Mesendoderm (in vitro differentiated cells): ENCODE data around the gene PRPSAP2. TPM values are rescaled to one million over a fixed set of nuclear protein-coding genes. Genes with fewer than 3 reads are reported as not detected.
"Not testable (repeated sequence)": the region's sequence is repeated elsewhere in the genome, so short reads cannot be mapped to it uniquely, and the experiment has no call there.

Experiments used
- DNase-seq: peaks from one replicate; pipeline ENCODE4 v3.0.0; 2013
- H2AK5ac ChIP-seq: 2 replicates; pipeline ENCODE4 v1.6.1; 2013; ENCODE audit warnings: low read length, inconsistent platforms
- H2BK120ac ChIP-seq: 2 replicates; pipeline ENCODE4 v1.6.1; 2013; ENCODE audit warnings: low read depth, mild to moderate bottlenecking, low read length, moderate library complexity, mixed read lengths
- H2BK15ac ChIP-seq: replicated peaks from 2 replicates; pipeline ENCODE4 v1.6.1; 2013; ENCODE audit warnings: low read depth, mild to moderate bottlenecking, moderate library complexity
- H2BK5ac ChIP-seq: 2 replicates; pipeline ENCODE4 v1.6.1; 2013; ENCODE audit warnings: low read length, inconsistent platforms
- H3K18ac ChIP-seq: 2 replicates; pipeline ENCODE4 v1.6.1; 2013; ENCODE audit warnings: mild to moderate bottlenecking, low read length, mixed read lengths
- H3K23ac ChIP-seq: one replicate; pipeline ENCODE4 v1.6.1; 2013; ENCODE audit warnings: low read length
- H3K27ac ChIP-seq: 2 replicates; pipeline ENCODE4 v1.5.1; 2013; ENCODE audit warnings: low read depth, mild to moderate bottlenecking, inconsistent platforms, low read length, moderate library complexity
- H3K27me3 ChIP-seq: 2 replicates; pipeline ENCODE4 v1.6.1; 2013; ENCODE audit warnings: low read length, control low read depth, mild to moderate bottlenecking, inconsistent platforms; ENCODE audit not compliant: insufficient read depth, poor library complexity
- H3K36me3 ChIP-seq: 2 replicates; pipeline ENCODE4 v1.6.1; 2013; ENCODE audit warnings: low read length, inconsistent platforms; ENCODE audit not compliant: control insufficient read depth, insufficient read depth
- H3K4ac ChIP-seq: one replicate; pipeline ENCODE4 v1.6.1; 2013; ENCODE audit warnings: low read depth, mild to moderate bottlenecking, low read length, moderate library complexity
- H3K4me1 ChIP-seq: 2 replicates; pipeline ENCODE4 v1.6.1; 2013; ENCODE audit warnings: low read depth, low read length, inconsistent platforms; ENCODE audit not compliant: control insufficient read depth
- H3K4me2 ChIP-seq: 2 replicates; pipeline ENCODE4 v1.6.1; 2013; ENCODE audit warnings: low read length
- H3K4me3 ChIP-seq: 2 replicates; pipeline ENCODE4 v1.5.1; 2013; ENCODE audit warnings: mild to moderate bottlenecking, low read length
- H3K56ac ChIP-seq: one replicate; pipeline ENCODE4 v1.6.1; 2013; ENCODE audit warnings: low read length
- H3K79me1 ChIP-seq: 2 replicates; pipeline ENCODE4 v1.6.1; 2013; ENCODE audit warnings: low read length, inconsistent platforms
- H3K79me2 ChIP-seq: 2 replicates; pipeline ENCODE4 v1.6.1; 2013; ENCODE audit warnings: mild to moderate bottlenecking, low read length; ENCODE audit not compliant: control insufficient read depth, insufficient read depth
- H3K9ac ChIP-seq: 2 replicates; pipeline ENCODE4 v1.6.1; 2013; ENCODE audit warnings: low read length, inconsistent platforms
- H4K5ac ChIP-seq: one replicate; pipeline ENCODE4 v1.6.1; 2013; ENCODE audit warnings: low read length
- H4K8ac ChIP-seq: one replicate; pipeline ENCODE4 v1.6.1; 2013; ENCODE audit warnings: low read depth, mild to moderate bottlenecking, control low read depth, low read length, moderate library complexity
- WGBS: extraction: QIAGEN DNeasy Blood & Tissue Kit; methylation state at CpG from one replicate; pipeline ENCODE4 v1.1.7; 2013; ENCODE audit warnings: low lambda C conversion rate, missing lambda C conversion rate; ENCODE audit not compliant: insufficient coverage; ENCODE audit errors: extremely low coverage; 5-methylcytosine and 5-hydroxymethylcytosine counted together
- polyA plus RNA-seq, 2 experiments: library from polyadenylated mRNA; stranded (reverse); fragments of 200-250 nt; gene quantifications; one replicate each; pipeline ENCODE4 v1.2.3, GENCODE V29; 2013

The PRPSAP2 gene
- 38.2 TPM for polyA plus RNA-seq (2013, experiment 1 of 2)
- polyA plus RNA-seq (2013, experiment 2 of 2), result 39.1 TPM

DNA sequence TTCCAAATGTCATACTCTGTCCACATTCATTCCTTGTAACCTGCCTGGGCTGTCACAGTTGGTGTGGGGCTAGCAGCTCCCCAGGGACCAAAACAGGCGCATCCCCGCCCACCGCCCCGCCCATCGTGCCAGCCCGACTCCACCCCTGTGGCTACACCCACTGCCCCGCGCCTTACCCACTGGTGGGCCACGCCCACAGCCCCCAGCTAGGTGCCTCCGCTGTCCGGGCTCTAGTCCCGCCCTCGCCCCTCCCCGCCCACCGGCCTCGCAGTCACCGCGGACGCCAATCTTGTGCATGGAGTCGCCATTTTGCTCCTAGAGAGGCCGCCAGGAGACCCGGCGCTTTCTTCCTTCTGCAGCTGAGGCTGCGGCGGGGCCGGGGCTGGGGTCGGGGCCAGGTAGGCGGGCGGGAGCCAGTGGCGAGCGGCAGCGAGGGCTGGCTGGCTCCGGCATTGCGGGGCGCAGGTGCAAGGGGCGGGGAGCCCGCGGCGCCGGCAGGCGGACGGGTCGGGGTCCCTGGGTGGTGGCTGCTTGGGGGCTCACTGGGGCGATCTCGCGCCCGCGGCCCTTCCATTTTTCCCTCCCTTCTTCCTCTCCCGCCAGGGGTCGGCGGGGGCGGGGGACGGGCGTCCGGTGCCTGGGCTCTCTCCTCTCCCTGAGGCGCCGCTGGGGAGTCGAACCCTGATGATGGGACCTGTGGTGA, at the start of gene PRPSAP2:
Gene PRPSAP2 (plus strand): TSS at position 268 of the 703 bp plus-strand sequence. CDS start 7,703 bp downstream, outside the sequence.
- Histone ChIP-seq H3K4me2 (peak within 1 kb of the TSS; percentile 77), H3K27me3 (no peaks in the 10 kb centered on the region)
- no CpG with 5 or more reads among the region's 58 CpGs for WGBS

DNA sequence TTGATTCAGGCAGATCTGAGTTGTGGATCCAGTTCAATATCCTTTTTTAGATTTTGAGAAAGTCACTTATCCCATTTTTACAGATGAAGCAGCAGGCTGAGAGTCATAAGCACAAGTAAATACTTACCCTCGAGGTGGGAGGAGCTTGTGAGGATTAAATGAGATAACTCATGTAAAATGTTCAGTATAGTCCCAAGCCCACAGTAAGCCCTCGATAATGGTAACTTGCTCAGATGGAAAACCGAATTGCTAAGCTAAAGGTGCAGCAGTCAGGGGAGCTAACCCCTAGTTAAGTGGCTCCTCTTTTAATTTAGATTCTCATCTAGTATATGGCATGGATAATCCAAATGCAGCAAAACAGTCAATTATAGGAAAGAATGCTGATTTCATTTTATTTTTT, 42.0 kb upstream of the PRPSAP2 start:
- H2AK5ac ChIP-seq, H3K4ac ChIP-seq, H3K27me3 ChIP-seq, H3K56ac ChIP-seq, H2BK120ac ChIP-seq, H3K79me2 ChIP-seq, H3K23ac ChIP-seq, H3K18ac ChIP-seq, H4K8ac ChIP-seq, H2BK5ac ChIP-seq, H3K36me3 ChIP-seq, H3K4me2 ChIP-seq, H3K4me1 ChIP-seq, H3K4me3 ChIP-seq, H3K79me1 ChIP-seq, H3K27ac ChIP-seq, DNase-seq, H3K9ac ChIP-seq, H2BK15ac ChIP-seq, H4K5ac ChIP-seq: not testable (repeated sequence)
- WGBS, result no CpG with 5 or more reads among the region's 3 CpGs

More for the DNA sequence above, at the start of gene PRPSAP2:
- Histone ChIP-seq H2BK120ac (peak within 1 kb of the TSS; percentile 95), H3K4me1 (peaks cover 3% of the 10 kb centered on the region), H3K23ac (no peak within 1 kb of the TSS), H3K36me3 (no peaks in the 10 kb centered on the region), H2BK5ac (no peak within 1 kb of the TSS), H4K8ac (peak within 1 kb of the TSS; percentile 88), H3K79me1 (peaks cover 11% of the 10 kb centered on the region), H3K79me2 (peaks cover 18% of the 10 kb centered on the region), H2BK15ac (no peak within 1 kb of the TSS), H2AK5ac (no peak within 1 kb of the TSS), H3K4ac (peak within 1 kb of the TSS; percentile 98), H3K56ac (peak within 1 kb of the TSS; percentile 90), H4K5ac (no peak within 1 kb of the TSS), H3K4me3 (peak within 1 kb of the TSS; percentile 28), H3K27ac (peak within 1 kb of the TSS; percentile 87), H3K9ac (peak within 1 kb of the TSS; percentile 66), H3K18ac (peak within 1 kb of the TSS; percentile 99)
- peak; percentile 95 for DNase-seq

GRCh38 chr17:18816489-18817371, 41.2 kb upstream of the PRPSAP2 start:
- not testable (repeated sequence) for H3K56ac ChIP-seq, H2BK15ac ChIP-seq, H4K5ac ChIP-seq, H3K9ac ChIP-seq, H3K27ac ChIP-seq, H3K23ac ChIP-seq, H3K4me1 ChIP-seq, H3K27me3 ChIP-seq, H3K4ac ChIP-seq, H3K79me2 ChIP-seq, H3K4me2 ChIP-seq, H3K79me1 ChIP-seq, H2BK120ac ChIP-seq, H3K36me3 ChIP-seq, H4K8ac ChIP-seq, H2BK5ac ChIP-seq, H2AK5ac ChIP-seq, H3K18ac ChIP-seq, H3K4me3 ChIP-seq
- no CpG with 5 or more reads among the region's 9 CpGs for WGBS
- peak; percentile 69 for DNase-seq

DNA sequence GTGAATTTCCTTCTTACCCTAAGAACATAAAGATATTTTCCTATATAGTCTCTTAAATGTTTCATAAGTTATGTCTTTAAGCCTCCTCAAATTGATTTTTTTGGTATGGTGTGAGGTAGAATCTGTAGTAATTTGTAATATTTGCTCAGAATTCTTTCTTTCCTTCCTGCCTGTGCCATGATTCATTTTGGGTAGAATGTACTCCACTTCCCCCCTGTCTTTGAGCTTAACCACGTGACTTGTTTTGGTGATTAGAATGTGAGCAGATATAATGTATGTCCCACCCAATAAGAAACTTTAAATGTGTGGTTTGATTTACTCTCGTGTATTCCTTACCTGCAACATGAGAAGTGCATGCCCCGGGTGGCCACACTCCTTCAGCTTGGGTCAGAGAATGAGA, 36.5 kb upstream of the PRPSAP2 start:
- H4K8ac ChIP-seq, H3K27ac ChIP-seq, H4K5ac ChIP-seq, H3K27me3 ChIP-seq, H3K56ac ChIP-seq, H3K4me3 ChIP-seq, H3K9ac ChIP-seq, H3K18ac ChIP-seq, H3K79me1 ChIP-seq, H3K79me2 ChIP-seq, H3K4ac ChIP-seq, H3K4me1 ChIP-seq, H2AK5ac ChIP-seq, H3K23ac ChIP-seq, DNase-seq, H3K36me3 ChIP-seq, H2BK5ac ChIP-seq, H2BK120ac ChIP-seq, H2BK15ac ChIP-seq, H3K4me2 ChIP-seq: not testable (repeated sequence)
- WGBS, result no CpG with 5 or more reads among the region's 3 CpGs

- H2BK5ac ChIP-seq, H4K8ac ChIP-seq, H3K9ac ChIP-seq, H3K79me1 ChIP-seq, H3K4ac ChIP-seq, H3K23ac ChIP-seq, DNase-seq, H3K18ac ChIP-seq, H3K56ac ChIP-seq, H3K79me2 ChIP-seq, H3K27ac ChIP-seq, H2BK120ac ChIP-seq, H3K4me2 ChIP-seq, H2AK5ac ChIP-seq, H3K36me3 ChIP-seq, H4K5ac ChIP-seq, H3K27me3 ChIP-seq, H3K4me1 ChIP-seq, H2BK15ac ChIP-seq, H3K4me3 ChIP-seq: not testable (repeated sequence)
- no CpG with 5 or more reads among the region's 1 CpG for WGBS
Measured at GRCh38 chr17:18827613-18828012, 30.3 kb upstream of the PRPSAP2 start.
